ENCODE measurements around the gene SH2D6. TPM values are rescaled to one million over a fixed set of nuclear protein-coding genes. Genes with fewer than 3 reads are reported as not detected.

The SH2D6 gene
- total and polyA plus RNA-seq, 2 of the 8 experiments (the other 6 are each of a cell fraction or from before 2014, with no cell fraction given), result 0.42 TPM; not detected in 1

DNA sequence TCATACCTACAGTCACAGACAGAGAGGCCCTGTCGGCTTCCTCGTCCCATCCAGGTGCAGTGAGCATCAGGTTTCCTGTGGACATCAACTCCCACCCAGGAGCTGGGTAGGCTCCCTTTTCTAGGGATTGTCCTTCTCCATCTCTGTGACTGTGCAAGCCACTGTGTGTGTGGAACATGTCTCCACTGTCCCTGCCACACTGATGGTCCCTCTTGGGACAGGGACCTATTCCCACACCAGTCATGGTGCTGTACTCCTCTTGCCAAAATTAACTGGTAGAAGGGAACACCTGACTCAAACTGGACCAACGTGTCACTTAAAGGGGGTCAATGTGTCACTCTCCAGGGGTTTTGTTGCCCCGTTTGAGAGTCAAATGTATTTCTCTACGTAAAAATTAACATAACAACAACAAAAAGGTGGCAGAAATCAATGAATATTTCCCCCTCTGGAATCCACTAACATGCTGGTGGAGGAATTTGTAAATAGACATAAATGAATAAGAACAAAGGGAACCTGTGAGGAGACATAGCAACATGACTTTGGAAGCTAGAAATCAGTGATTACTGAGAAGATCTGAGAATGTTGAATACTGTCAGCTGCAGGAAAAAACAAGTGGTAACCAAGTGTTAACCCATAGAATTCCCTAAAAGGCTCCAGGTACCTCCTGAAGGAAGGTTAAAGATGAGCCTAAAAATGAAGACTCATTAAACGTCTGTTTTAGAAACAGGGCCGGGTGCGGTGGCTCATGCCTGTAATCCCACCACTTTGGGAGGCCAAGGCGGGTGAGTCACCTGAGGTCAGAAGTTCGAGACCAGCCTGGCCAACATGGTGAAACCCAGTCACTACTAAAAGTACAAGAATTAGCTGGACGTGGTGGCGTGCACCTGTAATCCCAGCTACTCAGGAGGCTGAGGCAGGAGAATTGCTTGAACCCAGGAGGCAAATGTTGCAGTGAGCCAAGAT, 40.4 kb downstream of the SH2D6 start (continued):
- TF ChIP-seq, protein P1, sequence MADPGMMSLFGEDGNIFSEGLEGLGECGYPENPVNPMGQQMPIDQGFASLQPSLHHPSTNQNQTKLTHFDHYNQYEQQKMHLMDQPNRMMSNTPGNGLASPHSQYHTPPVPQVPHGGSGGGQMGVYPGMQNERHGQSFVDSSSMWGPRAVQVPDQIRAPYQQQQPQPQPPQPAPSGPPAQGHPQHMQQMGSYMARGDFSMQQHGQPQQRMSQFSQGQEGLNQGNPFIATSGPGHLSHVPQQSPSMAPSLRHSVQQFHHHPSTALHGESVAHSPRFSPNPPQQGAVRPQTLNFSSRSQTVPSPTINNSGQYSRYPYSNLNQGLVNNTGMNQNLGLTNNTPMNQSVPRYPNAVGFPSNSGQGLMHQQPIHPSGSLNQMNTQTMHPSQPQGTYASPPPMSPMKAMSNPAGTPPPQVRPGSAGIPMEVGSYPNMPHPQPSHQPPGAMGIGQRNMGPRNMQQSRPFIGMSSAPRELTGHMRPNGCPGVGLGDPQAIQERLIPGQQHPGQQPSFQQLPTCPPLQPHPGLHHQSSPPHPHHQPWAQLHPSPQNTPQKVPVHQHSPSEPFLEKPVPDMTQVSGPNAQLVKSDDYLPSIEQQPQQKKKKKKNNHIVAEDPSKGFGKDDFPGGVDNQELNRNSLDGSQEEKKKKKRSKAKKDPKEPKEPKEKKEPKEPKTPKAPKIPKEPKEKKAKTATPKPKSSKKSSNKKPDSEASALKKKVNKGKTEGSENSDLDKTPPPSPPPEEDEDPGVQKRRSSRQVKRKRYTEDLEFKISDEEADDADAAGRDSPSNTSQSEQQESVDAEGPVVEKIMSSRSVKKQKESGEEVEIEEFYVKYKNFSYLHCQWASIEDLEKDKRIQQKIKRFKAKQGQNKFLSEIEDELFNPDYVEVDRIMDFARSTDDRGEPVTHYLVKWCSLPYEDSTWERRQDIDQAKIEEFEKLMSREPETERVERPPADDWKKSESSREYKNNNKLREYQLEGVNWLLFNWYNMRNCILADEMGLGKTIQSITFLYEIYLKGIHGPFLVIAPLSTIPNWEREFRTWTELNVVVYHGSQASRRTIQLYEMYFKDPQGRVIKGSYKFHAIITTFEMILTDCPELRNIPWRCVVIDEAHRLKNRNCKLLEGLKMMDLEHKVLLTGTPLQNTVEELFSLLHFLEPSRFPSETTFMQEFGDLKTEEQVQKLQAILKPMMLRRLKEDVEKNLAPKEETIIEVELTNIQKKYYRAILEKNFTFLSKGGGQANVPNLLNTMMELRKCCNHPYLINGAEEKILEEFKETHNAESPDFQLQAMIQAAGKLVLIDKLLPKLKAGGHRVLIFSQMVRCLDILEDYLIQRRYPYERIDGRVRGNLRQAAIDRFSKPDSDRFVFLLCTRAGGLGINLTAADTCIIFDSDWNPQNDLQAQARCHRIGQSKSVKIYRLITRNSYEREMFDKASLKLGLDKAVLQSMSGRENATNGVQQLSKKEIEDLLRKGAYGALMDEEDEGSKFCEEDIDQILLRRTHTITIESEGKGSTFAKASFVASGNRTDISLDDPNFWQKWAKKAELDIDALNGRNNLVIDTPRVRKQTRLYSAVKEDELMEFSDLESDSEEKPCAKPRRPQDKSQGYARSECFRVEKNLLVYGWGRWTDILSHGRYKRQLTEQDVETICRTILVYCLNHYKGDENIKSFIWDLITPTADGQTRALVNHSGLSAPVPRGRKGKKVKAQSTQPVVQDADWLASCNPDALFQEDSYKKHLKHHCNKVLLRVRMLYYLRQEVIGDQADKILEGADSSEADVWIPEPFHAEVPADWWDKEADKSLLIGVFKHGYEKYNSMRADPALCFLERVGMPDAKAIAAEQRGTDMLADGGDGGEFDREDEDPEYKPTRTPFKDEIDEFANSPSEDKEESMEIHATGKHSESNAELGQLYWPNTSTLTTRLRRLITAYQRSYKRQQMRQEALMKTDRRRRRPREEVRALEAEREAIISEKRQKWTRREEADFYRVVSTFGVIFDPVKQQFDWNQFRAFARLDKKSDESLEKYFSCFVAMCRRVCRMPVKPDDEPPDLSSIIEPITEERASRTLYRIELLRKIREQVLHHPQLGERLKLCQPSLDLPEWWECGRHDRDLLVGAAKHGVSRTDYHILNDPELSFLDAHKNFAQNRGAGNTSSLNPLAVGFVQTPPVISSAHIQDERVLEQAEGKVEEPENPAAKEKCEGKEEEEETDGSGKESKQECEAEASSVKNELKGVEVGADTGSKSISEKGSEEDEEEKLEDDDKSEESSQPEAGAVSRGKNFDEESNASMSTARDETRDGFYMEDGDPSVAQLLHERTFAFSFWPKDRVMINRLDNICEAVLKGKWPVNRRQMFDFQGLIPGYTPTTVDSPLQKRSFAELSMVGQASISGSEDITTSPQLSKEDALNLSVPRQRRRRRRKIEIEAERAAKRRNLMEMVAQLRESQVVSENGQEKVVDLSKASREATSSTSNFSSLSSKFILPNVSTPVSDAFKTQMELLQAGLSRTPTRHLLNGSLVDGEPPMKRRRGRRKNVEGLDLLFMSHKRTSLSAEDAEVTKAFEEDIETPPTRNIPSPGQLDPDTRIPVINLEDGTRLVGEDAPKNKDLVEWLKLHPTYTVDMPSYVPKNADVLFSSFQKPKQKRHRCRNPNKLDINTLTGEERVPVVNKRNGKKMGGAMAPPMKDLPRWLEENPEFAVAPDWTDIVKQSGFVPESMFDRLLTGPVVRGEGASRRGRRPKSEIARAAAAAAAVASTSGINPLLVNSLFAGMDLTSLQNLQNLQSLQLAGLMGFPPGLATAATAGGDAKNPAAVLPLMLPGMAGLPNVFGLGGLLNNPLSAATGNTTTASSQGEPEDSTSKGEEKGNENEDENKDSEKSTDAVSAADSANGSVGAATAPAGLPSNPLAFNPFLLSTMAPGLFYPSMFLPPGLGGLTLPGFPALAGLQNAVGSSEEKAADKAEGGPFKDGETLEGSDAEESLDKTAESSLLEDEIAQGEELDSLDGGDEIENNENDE (IDR thresholded peaks at IDR 0.05; ENCODE audit: insufficient replicate concordance, low read length), result no peak
- TF ChIP-seq NRF1 (IDR thresholded peaks at IDR 0.05; ENCODE audit: low read depth, low read length) (no peak), CEBPB (IDR thresholded peaks at IDR 0.05; ENCODE audit: low read depth, low read length) (no peak), FOSL1 (IDR thresholded peaks at IDR 0.05; ENCODE audit: insufficient read depth, low read depth, low read length) (no peak), ASH2L (IDR thresholded peaks at IDR 0.05; ENCODE audit: low read length) (peak; percentile 38), KDM4A (IDR thresholded peaks at IDR 0.05; ENCODE audit: low read depth, low read length, severe bottlenecking) (no peak), YY1 (IDR thresholded peaks at IDR 0.05; ENCODE audit: low read depth, low read length) (no peak), TAF1 (IDR thresholded peaks at IDR 0.05; ENCODE audit: low read depth, low read length) (no peak), RAD21 (IDR thresholded peaks at IDR 0.05 in 1 of 2, conservative IDR thresholded peaks at IDR 0.05 in 1 of 2; ENCODE audit: low read depth in 2 of 2, low read length in 2 of 2) (no peak)

All from H1 (cell line).